ENCODE data around the gene SEMA4G.

DNA sequence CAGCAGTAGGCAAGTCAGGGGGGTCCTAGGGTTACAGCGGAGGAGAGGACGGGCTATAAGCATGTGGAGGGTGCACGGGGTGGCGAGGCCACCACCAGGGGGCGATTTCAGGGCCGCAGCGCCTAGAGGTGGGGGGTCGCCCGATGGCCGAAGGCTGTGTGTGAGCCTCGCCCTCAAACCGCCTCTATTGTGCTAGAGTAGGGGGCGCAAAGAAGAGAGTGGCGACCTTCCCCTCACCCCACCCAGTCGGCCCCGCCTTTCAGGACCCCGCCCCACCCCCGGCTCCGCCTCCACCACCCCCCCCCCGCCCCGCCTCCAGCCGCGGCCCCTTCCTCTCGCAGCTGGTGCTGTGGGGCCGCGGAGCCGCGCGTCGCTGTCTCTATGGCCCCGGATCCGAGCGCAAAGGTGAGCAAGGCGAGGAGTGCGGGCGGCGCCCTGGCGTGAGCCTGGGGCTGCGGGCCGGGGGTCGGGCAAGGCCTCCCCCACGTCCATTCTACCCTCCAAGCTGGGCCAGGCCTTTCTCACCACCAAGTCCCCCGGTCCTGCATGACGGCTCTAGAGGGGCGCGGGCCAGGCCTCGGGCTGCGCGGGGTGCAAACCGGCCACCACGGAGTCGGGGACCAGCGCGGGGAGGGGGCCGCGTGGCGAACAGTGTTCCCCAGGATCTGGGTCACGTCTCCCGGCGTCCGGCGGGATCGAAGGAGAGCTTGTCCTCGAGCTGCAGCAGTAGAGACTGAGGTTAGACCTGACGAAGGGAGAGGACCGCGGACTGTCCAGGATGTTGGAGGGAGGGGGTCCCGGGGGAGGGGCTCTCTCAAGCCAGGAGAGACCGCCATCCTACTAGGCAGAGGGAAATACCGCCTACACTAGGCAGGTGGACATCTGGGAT is at the start of gene SEMA4G:
- TF ChIP-seq, protein P1, sequence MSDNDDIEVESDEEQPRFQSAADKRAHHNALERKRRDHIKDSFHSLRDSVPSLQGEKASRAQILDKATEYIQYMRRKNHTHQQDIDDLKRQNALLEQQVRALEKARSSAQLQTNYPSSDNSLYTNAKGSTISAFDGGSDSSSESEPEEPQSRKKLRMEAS (IDR thresholded peaks at IDR 0.05): no peak; the same call in 1 of the 2 replicates
- no peak for TF ChIP-seq TEAD4 (IDR thresholded peaks at IDR 0.05)
- no peak for TF ChIP-seq FOXM1 (IDR thresholded peaks at IDR 0.05; ENCODE audit: borderline replicate concordance, low read depth)
